Measurements from ENCODE around the gene ELMO1.
A peak's percentile ranks its signal among the peaks of the same experiment; 100 is the strongest.

- TF ChIP-seq CTCF (conservative IDR thresholded peaks at IDR 0.05; ENCODE audit: low read depth in 2 of 2) (peak; percentile 29 to 58; a peak in 3 of 4 replicates), REST (IDR thresholded peaks at IDR 0.05; ENCODE audit: unreplicated experiment) (no peak), POLR2AphosphoS5 (IDR thresholded peaks at IDR 0.05; ENCODE audit: low read depth) (no peak), JUNB (IDR thresholded peaks at IDR 0.05; ENCODE audit: unreplicated experiment) (no peak), ZNF331 (CRISPR knock-in tag; IDR thresholded peaks at IDR 0.05; ENCODE audit: low read depth) (no peak), EZH2 (IDR thresholded peaks at IDR 0.05; ENCODE audit: low read depth, unreplicated experiment) (no peak), CREB1 (CRISPR knock-in tag; IDR thresholded peaks at IDR 0.05; ENCODE audit: low read depth) (no peak), ETS1 (IDR thresholded peaks at IDR 0.05) (no peak)
These were observed 568.6 kb downstream of the ELMO1 start for GRCh38 chr7:36880108-36880507.

All from GM23338 (cell line).